Endothelial cell of umbilical vein (primary cell): Measurements from ENCODE around the gene TSFM. TPM values are rescaled to one million over a fixed set of nuclear protein-coding genes. Genes with fewer than 3 reads are reported as not detected.
A peak's percentile ranks its signal among the peaks of the same experiment; 100 is the strongest.

Experiments used
- BruUV-seq: library from RNA; stranded (reverse); fragments of 400-500 nt; replicated peaks from 2 replicates; lab custom pipeline; 2021; lab: Mats Ljungman, UMichigan
- CTCF ChIA-PET: fragments of 300-600, 350-600 bp; sonication (Branson Sonifier 250); formaldehyde crosslinking; loops from one replicate; lab custom pipeline; 2021; ENCODE audit warnings: antibody characterized with exemption, inconsistent platforms; lab: Charles Lee
- POLR2A ChIA-PET: fragments of 300-600, 350-600 bp; sonication (Branson Sonifier 250); formaldehyde crosslinking; loops from one replicate; lab custom pipeline; 2021; ENCODE audit warnings: antibody characterized with exemption, inconsistent platforms; lab: Charles Lee
- DNase-seq: peaks from one replicate; pipeline ENCODE4 v3.0.0-alpha.2; 2011; ENCODE audit warnings: low read depth, low spot score
- FAIRE-seq: peaks from 2 replicates; lab custom pipeline; 2011; peaks lifted over from hg19 to GRCh38; lab: Jason Lieb, UNC
- H2AFZ ChIP-seq: 2 replicates; pipeline ENCODE4 v1.6.0; 2012; ENCODE audit warnings: low read depth, low read length, control low read depth, inconsistent platforms
- H3K27ac ChIP-seq: 2 replicates; pipeline ENCODE4 v1.5.1; 2011; ENCODE audit warnings: low read depth, mild to moderate bottlenecking, control low read depth, low read length, moderate library complexity; ENCODE audit not compliant: insufficient read depth
- H3K27me3 ChIP-seq, 2 experiments: 2 replicates each; pipeline versions ENCODE4 v1.6.0 to v1.6.1; 2011; ENCODE audit warnings: low read length in 2 of 2, mixed read lengths in 1 of 2; ENCODE audit not compliant: control insufficient read depth in 2 of 2, insufficient read depth in 2 of 2
- H3K36me3 ChIP-seq, 2 experiments: 2 replicates in 1 of 2; 3 replicates in 1 of 2; pipeline ENCODE4 v1.5.1; 2011; ENCODE audit warnings: low read length in 2 of 2, mild to moderate bottlenecking in 1 of 2, moderate library complexity in 1 of 2; ENCODE audit not compliant: control insufficient read depth in 2 of 2, insufficient read depth in 2 of 2; ENCODE audit errors: extremely low read depth in 1 of 2
- H3K4me1 ChIP-seq: 3 replicates; pipeline ENCODE4 v1.5.1; 2011; ENCODE audit warnings: mild to moderate bottlenecking, low read length; ENCODE audit not compliant: control insufficient read depth, insufficient read depth; ENCODE audit errors: extremely low read depth
- H3K4me2 ChIP-seq: 2 replicates; pipeline ENCODE4 v1.6.1; 2011; ENCODE audit warnings: low read length, control low read depth, mixed read lengths; ENCODE audit not compliant: insufficient read depth
- H3K4me3 ChIP-seq, 3 experiments: fragments of 200-600 bp in 1 of 3; sonication (generic), shearing (Covaris generic) in 1 of 3; replicated peaks in 1 of 3; 2 replicates each; pipeline ENCODE4 v1.5.1; 2011 to 2016; ENCODE audit warnings: control low read depth in 3 of 3, low read length in 3 of 3, mild to moderate bottlenecking in 2 of 3, inconsistent platforms in 1 of 3, low read depth in 1 of 3, moderate library complexity in 1 of 3; ENCODE audit not compliant: insufficient read depth in 1 of 3
- H3K79me2 ChIP-seq: 2 replicates; pipeline ENCODE4 v1.6.0; 2012; ENCODE audit warnings: low read length, inconsistent platforms; ENCODE audit not compliant: control insufficient read depth, insufficient read depth
- H3K9ac ChIP-seq: replicated peaks from 2 replicates; pipeline ENCODE3; 2011; ENCODE audit warnings: low read length, control low read depth; ENCODE audit not compliant: insufficient read depth; ENCODE audit errors: extremely low read depth
- H3K9me1 ChIP-seq: replicated peaks from 3 replicates; pipeline ENCODE4 v1.6.0; 2011; ENCODE audit warnings: mild to moderate bottlenecking, low read length; ENCODE audit not compliant: control insufficient read depth, insufficient read depth; ENCODE audit errors: extremely low read depth
- H3K9me3 ChIP-seq: replicated peaks from 2 replicates; pipeline ENCODE4 v1.5.1; 2012; ENCODE audit warnings: low read length, inconsistent platforms; ENCODE audit not compliant: control insufficient read depth, insufficient read depth
- H4K20me1 ChIP-seq: replicated peaks from 2 replicates; pipeline ENCODE3; 2011; ENCODE audit warnings: mild to moderate bottlenecking, low read length; ENCODE audit not compliant: control insufficient read depth, insufficient read depth; ENCODE audit errors: extremely low read depth
- CTCF ChIP-seq, 2 donors: IDR thresholded peaks; 1 replicate in 1 of 2; 2 replicates in 1 of 2; pipeline ENCODE4 v1.5.1; 2011; ENCODE audit warnings: low read length in 2 of 2, mild to moderate bottlenecking in 2 of 2, moderate library complexity in 2 of 2, control low read depth in 1 of 2, inconsistent platforms in 1 of 2, low read depth in 1 of 2; ENCODE audit not compliant: insufficient read depth in 1 of 2; ENCODE audit errors: extremely low read depth in 1 of 2
- JUN ChIP-seq: IDR thresholded peaks from 2 replicates; pipeline ENCODE4 v1.6.1; 2011; ENCODE audit warnings: borderline replicate concordance, low read depth; ENCODE audit not compliant: insufficient read length, insufficient read depth
- POLR2A ChIP-seq: IDR thresholded peaks from 2 replicates; pipeline ENCODE4 v1.6.1; 2012; ENCODE audit warnings: low read depth, mild to moderate bottlenecking, control low read depth, low read length
- POLR2AphosphoS5 ChIP-seq: IDR thresholded peaks from 2 replicates; pipeline ENCODE4 v1.6.1; 2012; ENCODE audit warnings: low read depth, mild to moderate bottlenecking, control low read depth, low read length, moderate library complexity; ENCODE audit not compliant: insufficient read depth
- dilution Hi-C: fragments of 300-500 bp; cut with MboI; formaldehyde crosslinking; loops from one replicate; pipeline ENCODE4 v1.15.0; 2019; ENCODE audit warnings: low sequenced_read_pairs; ENCODE audit not compliant: extremely low pct_ligation_motif_present
- intact Hi-C: fragments of 100-400 bp; cut with micrococcal nuclease; formaldehyde crosslinking; loops from one replicate; pipeline ENCODE4 v1.10.0; 2022
- polyA plus RNA-seq, 4 experiments: library from polyadenylated mRNA; depleted of rRNA in 3 of 4; stranded (reverse) in 3 of 4; unstranded in 1 of 4; fragments of >200 nt; gene quantifications; 2 replicates each; pipeline versions ENCODE4 v1.2.1 to v1.2.3, GENCODE V29; 2011 to 2012; ENCODE audit warnings: missing spikeins in 1 of 4
- total RNA-seq: library from RNA; stranded (reverse); gene quantifications from 2 replicates; pipeline ENCODE4 v1.2.3, GENCODE V29; 2021

Gene TSFM
- total and polyA plus RNA-seq, 2 donors (not counting 3 experiments of a cell fraction or from before 2014, with no cell fraction given): 16.5 to 41.8 TPM

- intact Hi-C loops (no loop called here), dilution Hi-C loops (no loop called here)
- H3K4me3 ChIP-seq: peak within 1 kb of the TSS; percentile 44 to 88 (median 75)
- ChIA-PET POLR2A (interaction anchor here (0.5 to 1.2 kb wide), 3 partner anchors 27 to 198 kb away, joined by 3 to 8 read pairs (median 4); partner anchors contain the start of genes EEF1AKMT3 and METTL1), CTCF (interaction anchor here (1.3 to 2.6 kb wide), 5 partner anchors 9 to 19 kb away, joined by 5 to 20 read pairs (median 5); no protein-coding TSS in a partner anchor)
- H3K4me2 ChIP-seq: peak within 1 kb of the TSS; percentile 76
- FAIRE-seq (peak; percentile 99), DNase-seq (peak; percentile 97)
- peak within 1 kb of the TSS; percentile 88 for H3K9ac ChIP-seq
- TF ChIP-seq JUN: peak; percentile 70
- peak; percentile 67 for TF ChIP-seq POLR2AphosphoS5
- TF ChIP-seq CTCF (IDR thresholded peaks at IDR 0.05; ENCODE audit: extremely low read depth in 1 of 2, insufficient read depth in 1 of 2, low read depth in 1 of 2, low read length in 2 of 2): no peak
- peak; percentile 48 for TF ChIP-seq POLR2A
- H3K4me1 ChIP-seq: peaks cover 10% of the 10 kb centered on the region
- H2AFZ ChIP-seq: peak within 1 kb of the TSS; percentile 44
- no peaks in the 10 kb centered on the region for H3K79me2 ChIP-seq
- H3K27ac ChIP-seq: peak within 1 kb of the TSS; percentile 68
- H4K20me1 ChIP-seq: no peaks in the 10 kb centered on the region
- no peaks in the 10 kb centered on the region for H3K9me3 ChIP-seq
- no peaks in the 10 kb centered on the region for H3K9me1 ChIP-seq
- no TSS peak for BruUV-seq
- peaks cover 14 to 16% of the 10 kb centered on the region in 2 experiments for H3K27me3 ChIP-seq
- H3K36me3 ChIP-seq: peaks cover 4 to 14% of the 10 kb centered on the region in 2 experiments
Measured at GRCh38 chr12:57744777-57745484, 37.7 kb upstream of the TSFM start, which contains the start of gene TSPAN31. Gene TSPAN31 (plus strand): TSS chr12:57745039. CDS start chr12:57745155, 116 bp downstream.
